Tibial nerve (tissue), 3 donors: Measurements from ENCODE around the gene KRTAP12-4.

Experiments
- CTCF ChIP-seq, 5 experiments: fragments of 200-600 bp in 3 of 5; fragments of 450-650 bp in 2 of 5; sonication (generic) in 3 of 5; IDR thresholded peaks; one replicate each; pipeline ENCODE4 v1.5.1; 2016 to 2019; ENCODE audit warnings: antibody characterized with exemption in 5 of 5, mild to moderate bottlenecking in 3 of 5, moderate library complexity in 2 of 5
- POLR2A ChIP-seq, 2 donors: fragments of 450-650 bp; IDR thresholded peaks; one replicate each; pipeline ENCODE4 v1.6.1; 2017; ENCODE audit warnings: antibody characterized with exemption in 2 of 2, mild to moderate bottlenecking in 2 of 2, moderate library complexity in 2 of 2

- TF ChIP-seq CTCF (IDR thresholded peaks at IDR 0.05) (no peak), POLR2A (IDR thresholded peaks at IDR 0.05) (no peak)
Measured at GRCh38 chr21:44696572-44696971, 42.1 kb upstream of the KRTAP12-4 start.
